ENCODE measurements around the gene CD200R1L. TPM values are rescaled to one million over a fixed set of nuclear protein-coding genes. Genes with fewer than 3 reads are reported as not detected.

CD200R1L gene
- total RNA-seq, 1 donor from 2014 or later = not detected

GRCh38 chr3:112793326-112794081 lies 53.2 kb downstream of the CD200R1L start:
- DNase-seq (ENCODE audit: low read depth in 2 of 2) = no peak

GRCh38 chr3:112791736-112792135 lies 54.9 kb downstream of the CD200R1L start:
- DNase-seq (ENCODE audit: low read depth in 2 of 2) = no peak

- no peak for DNase-seq (ENCODE audit: low read depth in 2 of 2)
Measured at GRCh38 chr3:112789787-112790186, 56.9 kb downstream of the CD200R1L start.

GRCh38 chr3:112786881-112787579 lies 59.6 kb downstream of the CD200R1L start:
- DNase-seq (ENCODE audit: low read depth in 2 of 2) = no peak

GRCh38 chr3:112786002-112786590 lies 60.6 kb downstream of the CD200R1L start:
- no peak for DNase-seq (ENCODE audit: low read depth in 2 of 2)

GRCh38 chr3:112785321-112786001 lies 61.2 kb downstream of the CD200R1L start:
- no peak for DNase-seq (ENCODE audit: low read depth in 2 of 2)

- DNase-seq (ENCODE audit: low read depth in 2 of 2) = no peak
Measured at GRCh38 chr3:112782491-112782890, 64.2 kb downstream of the CD200R1L start.

GRCh38 chr3:112781599-112781998 lies 65.1 kb downstream of the CD200R1L start:
- DNase-seq (ENCODE audit: low read depth in 2 of 2) = no peak

- DNase-seq (ENCODE audit: low read depth in 2 of 2) = no peak
Measured at GRCh38 chr3:112779558-112780480, 66.8 kb downstream of the CD200R1L start.

GRCh38 chr3:112779011-112779410 lies 67.7 kb downstream of the CD200R1L start:
- no peak for DNase-seq (ENCODE audit: low read depth in 2 of 2)

GRCh38 chr3:112778353-112778948 lies 68.2 kb downstream of the CD200R1L start:
- no peak for DNase-seq (ENCODE audit: low read depth in 2 of 2)

GRCh38 chr3:112777811-112778210 lies 68.9 kb downstream of the CD200R1L start:
- DNase-seq (ENCODE audit: low read depth in 2 of 2) = no peak

- DNase-seq (ENCODE audit: low read depth in 2 of 2) = no peak
Measured at GRCh38 chr3:112776836-112777235, 69.8 kb downstream of the CD200R1L start.

- no peak for DNase-seq (ENCODE audit: low read depth in 2 of 2)
Measured at GRCh38 chr3:112776000-112776399, 70.7 kb downstream of the CD200R1L start.

GRCh38 chr3:112775011-112775742 lies 71.5 kb downstream of the CD200R1L start:
- no peak for DNase-seq (ENCODE audit: low read depth in 2 of 2)

- peak in 1 of 2 donors; percentile 20 for DNase-seq (ENCODE audit: low read depth in 2 of 2)
Measured at GRCh38 chr3:112774293-112774926, 72.3 kb downstream of the CD200R1L start.

- no peak for DNase-seq (ENCODE audit: low read depth in 2 of 2)
Measured at GRCh38 chr3:112773864-112774263, 72.8 kb downstream of the CD200R1L start.

GRCh38 chr3:112770951-112771350 lies 75.7 kb downstream of the CD200R1L start:
- no peak for DNase-seq (ENCODE audit: low read depth in 2 of 2)

GRCh38 chr3:112770032-112770626 lies 76.5 kb downstream of the CD200R1L start:
- peak in 1 of 2 donors; percentile 48 for DNase-seq (ENCODE audit: low read depth in 2 of 2)

Measured in lung microvascular endothelial cell (primary cell).